NB4 (cell line): Measurements from ENCODE around the gene GPR35.

Source experiments
- CTCF ChIP-seq: IDR thresholded peaks from one replicate; pipeline ENCODE4 v1.5.1; 2012; ENCODE audit warnings: low read depth, low read length
- MYC ChIP-seq: IDR thresholded peaks from 2 replicates; pipeline ENCODE4 v1.6.1; 2011; ENCODE audit warnings: low read depth, low read length
- POLR2A ChIP-seq: IDR thresholded peaks from 2 replicates; pipeline ENCODE4 v1.6.1; 2011; ENCODE audit warnings: mild to moderate bottlenecking; ENCODE audit not compliant: insufficient read length; ENCODE audit errors: extremely low read depth
- TF ChIP-seq, protein P1 (sequence below): IDR thresholded peaks from 2 replicates; pipeline ENCODE4 v1.6.1; 2011; ENCODE audit warnings: low read depth, low read length

GRCh38 chr2:240585681-240586197, 39.5 kb upstream of the GPR35 start:
- TF ChIP-seq CTCF (no peak), POLR2A (no peak), MYC (no peak)
- TF ChIP-seq, protein P1, sequence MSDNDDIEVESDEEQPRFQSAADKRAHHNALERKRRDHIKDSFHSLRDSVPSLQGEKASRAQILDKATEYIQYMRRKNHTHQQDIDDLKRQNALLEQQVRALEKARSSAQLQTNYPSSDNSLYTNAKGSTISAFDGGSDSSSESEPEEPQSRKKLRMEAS: no peak
